HL-60/S4 (cell line): ENCODE data around the gene ZNF90.
"Not testable (repeated sequence)": the region's sequence is repeated elsewhere in the genome, so short reads cannot be mapped to it uniquely, and the experiment has no call there.

Source experiments
- in situ Hi-C: fragments of 300-500 bp; cut with MboI; formaldehyde crosslinking; loops from 2 replicates; pipeline ENCODE4 v1.14.3; 2022; ENCODE audit warnings: low sequenced_read_pairs

Gene ZNF90

DNA sequence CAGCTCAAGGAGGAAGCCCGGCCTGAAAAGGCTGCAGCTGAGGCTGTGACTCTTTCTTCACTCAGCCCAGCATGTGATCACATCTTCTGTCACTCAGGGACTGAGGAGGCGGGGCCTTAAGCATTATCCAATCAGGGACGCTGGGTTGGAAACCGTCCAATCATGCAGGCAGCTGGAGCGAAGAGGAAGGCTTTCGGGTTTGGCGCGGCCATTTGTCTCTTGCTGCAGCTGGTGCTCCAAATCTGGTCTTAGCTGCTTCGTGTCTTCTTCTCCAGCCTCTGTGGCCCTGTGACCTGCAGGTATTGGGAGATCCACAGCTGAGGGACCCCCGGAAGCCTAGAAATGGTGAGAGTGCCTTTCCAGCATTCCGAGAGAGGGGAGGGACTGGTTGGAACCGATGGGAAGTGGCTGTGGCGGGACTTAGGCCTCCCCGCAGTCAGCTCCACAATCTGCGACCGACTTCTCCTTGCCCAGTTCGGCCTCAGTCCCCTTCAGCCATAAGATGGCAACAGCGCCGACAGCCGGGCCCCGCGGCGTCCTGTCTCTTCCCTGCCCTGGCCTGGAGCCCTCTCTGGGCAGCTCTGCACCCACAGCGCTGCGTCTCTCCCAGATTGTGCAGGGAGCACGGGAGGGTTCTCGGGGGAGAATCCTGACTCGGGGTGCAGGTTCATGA, at the start of gene ZNF90:
ZNF90 (plus strand) TSS at position 210 of the 673 bp plus-strand sequence; CDS start at position 343, 133 bp downstream.
- in situ Hi-C loops = no loop called here

DNA sequence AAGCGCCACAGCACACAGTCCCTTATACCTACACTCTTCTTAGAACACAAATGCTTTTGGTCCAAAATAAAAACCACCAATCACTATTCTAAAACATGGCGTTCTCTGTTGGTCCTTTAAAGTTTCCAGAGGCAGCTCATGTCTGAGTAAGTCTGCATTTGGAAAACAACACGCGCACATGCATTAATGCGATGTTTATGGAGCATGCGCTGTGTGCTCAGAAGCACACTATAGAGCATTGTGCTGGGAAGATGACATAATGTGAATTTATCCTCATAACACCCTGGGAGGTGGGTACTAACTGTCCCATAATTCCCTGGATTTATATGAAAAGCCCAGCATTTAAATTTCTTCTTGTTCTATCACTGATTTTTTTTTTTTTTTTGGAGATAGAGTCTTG, 49.2 kb upstream of the ZNF90 start:
- in situ Hi-C loops = no loop called here

GRCh38 chr19:20035935-20036334, 41.9 kb upstream of the ZNF90 start:
- in situ Hi-C loops = no loop called here

GRCh38 chr19:20038358-20039202, 39.2 kb upstream of the ZNF90 start:
- in situ Hi-C loops = no loop called here

DNA sequence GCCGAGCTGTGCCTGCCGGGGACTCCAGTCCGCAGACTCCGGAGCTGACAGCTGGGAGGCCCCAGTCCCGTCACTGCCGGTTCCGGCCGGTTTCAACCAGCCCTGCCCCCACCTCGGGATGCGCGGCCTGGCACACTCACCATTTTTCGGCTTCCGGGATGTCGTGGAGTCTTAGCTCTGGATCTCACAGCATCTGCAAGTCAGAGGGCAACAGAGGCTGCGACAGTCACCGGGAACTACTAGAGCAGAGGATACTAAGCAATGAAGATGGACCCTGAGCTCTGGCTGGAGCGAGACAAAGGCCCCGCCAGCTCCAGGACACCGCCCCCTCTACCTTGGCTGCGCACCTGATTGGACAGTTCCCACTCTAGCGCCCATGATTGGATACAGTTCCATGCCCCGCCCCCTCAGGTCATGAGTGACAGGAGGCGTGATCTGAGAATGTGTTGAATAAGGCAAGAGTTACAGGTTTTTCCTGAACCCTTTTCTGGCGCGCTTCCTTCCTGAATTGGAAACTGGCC, 38.5 kb upstream of the ZNF90 start, which contains the start of gene ZNF682:
ZNF682 (minus strand) TSS at position 303 of the 521 bp plus-strand sequence; CDS start at position 143, 160 bp downstream.
- in situ Hi-C loops = no loop called here

DNA sequence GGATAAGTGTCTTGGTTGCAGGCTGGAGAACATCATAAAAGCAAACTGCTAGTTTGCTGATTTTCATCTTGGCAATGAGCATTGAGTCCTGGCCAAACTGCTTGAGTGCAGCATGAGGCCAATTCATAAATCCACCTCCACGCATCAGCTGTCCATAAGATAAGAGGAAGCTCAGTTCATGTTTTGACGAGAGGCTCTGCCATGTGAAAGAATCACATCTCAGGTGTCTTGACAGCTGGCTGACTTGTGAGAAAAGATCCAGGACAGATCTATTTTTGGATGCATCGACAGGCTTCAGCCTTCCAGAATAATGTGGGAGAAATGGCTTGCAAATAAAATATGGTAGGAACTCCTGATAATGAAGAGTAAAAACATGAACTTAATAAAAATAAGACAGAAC, 33.1 kb upstream of the ZNF90 start:
- in situ Hi-C loops = no loop called here

GRCh38 chr19:20045742-20046141, 32.1 kb upstream of the ZNF90 start:
- in situ Hi-C loops = not testable (repeated sequence)

GRCh38 chr19:20051841-20052768, 25.7 kb upstream of the ZNF90 start:
- in situ Hi-C loops = no loop called here

GRCh38 chr19:20058738-20059137, 19.1 kb upstream of the ZNF90 start:
- in situ Hi-C loops = not testable (repeated sequence)

- in situ Hi-C loops = no loop called here
These were observed 17.5 kb upstream of the ZNF90 start for GRCh38 chr19:20060282-20060681.

- in situ Hi-C loops = no loop called here
These were observed 10.9 kb upstream of the ZNF90 start for GRCh38 chr19:20066861-20067260.

DNA sequence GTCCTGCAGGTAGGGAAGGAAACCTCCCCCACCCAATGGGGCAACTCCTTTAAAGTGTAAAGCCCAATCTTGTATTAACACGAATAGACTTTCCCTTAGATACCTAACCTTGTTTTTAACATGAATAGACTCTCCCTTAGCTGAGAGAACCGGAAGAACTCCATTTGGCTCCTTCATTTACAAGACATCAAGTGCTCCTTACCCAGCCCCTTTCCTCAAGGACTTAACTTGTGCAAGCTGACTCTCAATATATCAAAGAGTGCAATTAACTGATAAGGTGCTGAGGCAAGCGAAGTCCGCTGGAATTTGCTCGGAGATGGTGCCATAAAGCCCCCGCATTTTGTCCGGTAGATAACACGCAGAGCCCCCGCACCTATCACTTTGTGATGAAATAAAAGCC, 9.9 kb upstream of the ZNF90 start:
- in situ Hi-C loops = no loop called here

DNA sequence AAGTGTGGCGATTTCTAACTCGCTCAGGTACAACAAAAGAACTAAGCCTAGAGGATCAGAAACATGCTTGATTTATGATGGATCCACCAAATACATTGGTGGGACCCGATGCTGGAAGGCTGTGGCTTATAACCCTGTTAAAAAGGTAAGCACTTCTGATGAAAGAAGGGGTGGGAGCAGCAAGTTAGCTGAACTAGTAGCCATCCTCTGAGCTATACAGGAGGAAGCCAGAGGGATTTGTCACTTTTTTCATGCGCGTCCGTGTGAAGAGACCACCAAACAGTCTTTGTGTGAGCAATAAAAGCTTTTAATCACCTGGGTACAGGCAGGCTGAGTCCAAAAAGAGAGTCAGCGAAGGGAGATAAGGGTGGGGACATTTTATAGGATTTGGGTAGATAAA, 9.2 kb upstream of the ZNF90 start:
- in situ Hi-C loops = not testable (repeated sequence)

DNA sequence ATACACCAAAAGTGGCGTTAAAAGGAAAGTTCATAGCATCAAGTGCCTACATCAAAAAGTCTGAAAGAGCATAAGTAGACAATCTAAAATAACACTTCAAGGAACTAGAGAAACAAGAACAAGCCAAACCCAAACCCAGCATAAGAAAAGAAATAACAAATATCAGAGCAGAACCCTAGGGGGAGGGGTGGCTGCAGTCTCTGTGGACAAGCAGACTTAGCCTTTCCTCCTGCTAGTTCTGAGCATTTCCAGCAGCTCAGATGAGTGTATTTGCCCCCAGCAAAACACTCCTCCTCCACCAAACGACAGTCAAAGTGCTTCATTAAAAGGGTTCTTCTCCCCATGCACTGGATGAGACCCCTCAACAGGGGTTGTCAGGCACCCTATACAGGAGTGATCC, 7.1 kb upstream of the ZNF90 start:
- in situ Hi-C loops = no loop called here

DNA sequence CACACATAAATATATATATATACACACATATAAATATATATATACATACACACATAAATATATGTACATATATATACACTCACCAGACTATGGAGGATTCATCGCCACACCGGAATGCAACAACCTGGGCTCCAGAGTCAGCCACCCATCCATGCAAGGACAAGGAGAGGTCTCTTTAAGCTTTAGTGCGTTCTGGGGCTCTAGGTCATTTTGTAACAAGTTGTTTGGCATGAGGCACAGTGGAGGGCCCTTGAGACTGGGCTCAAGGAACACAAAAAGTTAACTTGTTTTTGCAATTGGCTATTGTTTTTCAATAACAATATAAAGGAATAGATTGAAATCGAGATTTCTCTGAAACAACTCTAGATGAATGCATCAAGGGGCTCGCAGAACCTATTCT, 4.9 kb upstream of the ZNF90 start:
- in situ Hi-C loops = no loop called here

DNA sequence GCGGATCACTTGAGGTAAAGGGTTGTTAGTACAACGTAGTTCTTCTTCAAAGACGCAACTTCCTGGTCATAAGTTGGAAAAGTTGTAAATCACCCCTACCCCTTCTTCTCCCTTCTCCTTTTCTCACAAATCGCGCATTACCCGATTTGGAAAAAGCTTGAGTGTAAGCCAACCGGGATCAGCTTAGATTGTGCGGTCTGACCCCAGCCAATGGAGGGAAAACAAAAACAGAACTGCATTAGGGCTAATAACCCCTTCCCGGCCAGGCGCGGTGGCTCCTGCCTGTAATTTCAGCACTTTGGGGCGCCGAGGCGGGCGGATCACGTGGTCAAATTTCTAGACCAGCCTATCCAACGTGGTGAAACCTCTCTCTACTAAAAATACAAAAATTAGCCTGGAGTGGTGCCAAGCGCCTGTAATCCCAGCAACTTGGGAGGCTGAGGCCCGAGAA, 806 bp downstream of the ZNF90 start:
- in situ Hi-C loops = no loop called here

DNA sequence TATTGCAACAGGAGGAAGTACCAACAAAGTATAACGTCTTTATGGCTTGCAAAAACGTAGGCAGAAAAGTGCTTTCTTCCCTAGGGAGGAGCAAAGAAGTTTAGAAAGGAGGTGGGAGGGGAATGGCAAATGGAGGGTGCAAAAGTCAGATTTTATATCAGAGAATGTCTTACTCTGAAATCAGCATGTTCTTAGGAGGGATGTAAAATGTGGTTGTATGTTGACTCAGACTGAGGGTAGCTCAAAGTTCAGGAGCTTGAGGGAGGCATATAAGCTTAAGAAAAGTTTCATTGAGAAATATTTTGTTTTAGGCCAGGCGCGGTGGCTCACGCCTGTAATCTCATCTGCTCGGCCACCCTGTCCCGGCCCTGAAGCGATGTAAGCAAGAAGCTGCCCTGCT, 1.7 kb downstream of the ZNF90 start:
- in situ Hi-C loops = no loop called here

GRCh38 chr19:20080656-20081055, 2.9 kb downstream of the ZNF90 start:
- in situ Hi-C loops = no loop called here

- in situ Hi-C loops = not testable (repeated sequence)
These were observed 4.5 kb downstream of the ZNF90 start for GRCh38 chr19:20082232-20082833.

- in situ Hi-C loops = not testable (repeated sequence)
These were observed 5.1 kb downstream of the ZNF90 start for GRCh38 chr19:20082876-20083275.
